HG03159 (cell line): ENCODE data around the gene NTSR1.

Experiments used
- ATAC-seq: cut with Tn5 transposase; IDR thresholded peaks from one replicate; pipeline ENCODE4 v1.9.1; 2021; ENCODE audit warnings: mild to moderate bottlenecking, moderate library complexity; ENCODE audit not compliant: unreplicated experiment

The NTSR1 gene

DNA sequence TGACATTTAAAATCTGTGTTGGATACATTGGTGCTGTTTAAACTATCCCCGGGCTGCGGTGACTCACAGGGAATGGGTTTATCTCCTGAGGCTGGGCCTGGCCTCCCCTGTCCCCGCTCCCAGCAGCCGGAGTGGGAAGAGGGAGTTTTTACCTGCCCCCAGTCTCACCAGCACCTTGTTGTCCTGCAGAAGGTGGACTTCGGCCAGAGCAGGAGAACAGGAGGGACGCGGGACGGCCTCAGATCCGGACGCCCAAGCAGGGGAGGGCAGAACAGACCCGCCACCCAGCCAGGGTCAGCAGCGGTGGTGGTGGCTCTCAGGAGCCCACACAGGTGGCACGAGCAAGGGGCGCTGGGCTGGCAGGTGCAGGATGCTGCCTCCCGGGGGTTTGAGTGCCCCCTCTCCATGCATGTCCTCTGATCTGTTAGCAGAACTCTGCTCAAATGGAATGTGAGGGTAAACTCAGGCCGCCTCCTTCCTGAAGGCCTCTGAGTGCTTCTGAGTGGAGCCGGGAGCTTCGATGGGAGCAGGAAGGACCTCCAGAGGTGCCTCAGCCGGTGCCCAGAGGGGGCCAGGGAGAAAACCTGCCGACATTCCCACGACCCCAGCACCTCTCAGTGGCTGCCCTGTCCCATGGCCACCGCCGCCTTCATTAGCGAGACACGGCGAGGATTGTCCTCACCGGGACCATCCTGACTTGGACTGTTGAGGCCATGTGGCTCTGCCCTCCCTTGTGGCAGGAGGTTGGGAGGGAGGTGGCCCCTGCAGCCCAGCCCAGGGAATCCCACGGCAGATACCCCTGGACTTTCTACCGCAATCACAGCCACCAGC is 44.2 kb downstream of the NTSR1 start:
- no peak for ATAC-seq

- no peak for ATAC-seq
Measured at GRCh38 chr20:62753626-62754025, 45.0 kb downstream of the NTSR1 start.

GRCh38 chr20:62754122-62754990 is 45.7 kb downstream of the NTSR1 start:
- ATAC-seq, result no peak

DNA sequence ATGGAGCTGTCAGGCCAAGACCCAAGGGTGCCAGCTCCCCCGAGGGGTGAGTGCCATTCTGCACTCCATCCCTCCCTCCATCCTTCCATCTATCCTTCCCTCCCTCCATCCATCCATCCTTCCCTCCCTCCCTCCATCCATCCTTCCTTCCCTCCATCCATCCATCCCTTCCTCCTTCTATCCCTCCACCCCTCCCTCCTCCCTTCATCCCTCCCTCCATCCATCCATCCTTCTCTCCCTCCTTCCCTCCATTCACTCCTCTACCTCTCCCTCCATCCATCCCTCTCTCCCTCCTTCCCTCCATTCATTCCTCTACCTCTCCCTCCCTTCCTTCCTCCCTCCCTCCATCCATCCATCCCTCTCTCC is 46.3 kb downstream of the NTSR1 start:
- no peak for ATAC-seq

DNA sequence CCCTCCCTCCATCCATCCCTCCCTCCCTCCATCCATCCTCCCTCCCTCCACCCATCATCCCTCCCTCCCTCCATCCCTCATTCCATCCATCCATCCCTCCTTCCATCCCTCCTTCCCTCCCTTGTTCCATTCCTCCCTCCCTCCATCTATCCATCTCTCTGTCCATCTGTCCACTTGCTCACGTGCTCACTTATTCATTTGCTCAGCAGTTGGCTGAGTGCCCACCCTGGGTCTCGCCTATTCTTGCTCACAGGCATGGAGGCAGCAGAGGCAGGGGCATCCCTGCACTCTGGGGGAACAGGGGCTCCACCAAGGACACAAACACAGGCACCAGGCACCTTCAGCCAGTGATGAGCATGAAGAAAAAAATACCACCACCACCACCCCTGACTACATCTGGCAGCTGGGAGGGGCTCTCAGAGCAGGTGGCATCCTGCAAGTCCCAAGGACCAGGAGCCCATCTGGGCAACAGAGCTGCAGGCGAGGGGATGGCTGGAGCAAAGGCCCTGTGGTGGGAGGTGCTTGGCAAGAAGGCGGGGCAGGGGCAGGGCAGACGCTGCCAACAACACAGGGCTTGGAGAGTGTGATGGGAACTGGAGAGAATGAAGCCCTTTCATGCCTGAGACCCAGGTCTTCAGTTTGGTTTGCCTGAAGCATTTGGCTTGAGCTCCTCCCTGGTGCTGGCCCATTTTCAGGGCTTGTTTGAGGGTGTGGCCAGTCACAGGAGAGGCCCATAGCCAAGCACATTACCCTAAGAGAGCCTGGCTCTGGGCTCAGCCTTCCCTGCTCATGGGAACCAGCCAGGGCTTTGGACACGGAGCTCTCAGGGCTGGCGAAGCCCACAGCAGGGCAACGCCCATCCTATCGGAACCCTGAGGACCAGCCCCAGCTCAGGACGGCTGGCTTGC is 47.4 kb downstream of the NTSR1 start:
- no peak for ATAC-seq

DNA sequence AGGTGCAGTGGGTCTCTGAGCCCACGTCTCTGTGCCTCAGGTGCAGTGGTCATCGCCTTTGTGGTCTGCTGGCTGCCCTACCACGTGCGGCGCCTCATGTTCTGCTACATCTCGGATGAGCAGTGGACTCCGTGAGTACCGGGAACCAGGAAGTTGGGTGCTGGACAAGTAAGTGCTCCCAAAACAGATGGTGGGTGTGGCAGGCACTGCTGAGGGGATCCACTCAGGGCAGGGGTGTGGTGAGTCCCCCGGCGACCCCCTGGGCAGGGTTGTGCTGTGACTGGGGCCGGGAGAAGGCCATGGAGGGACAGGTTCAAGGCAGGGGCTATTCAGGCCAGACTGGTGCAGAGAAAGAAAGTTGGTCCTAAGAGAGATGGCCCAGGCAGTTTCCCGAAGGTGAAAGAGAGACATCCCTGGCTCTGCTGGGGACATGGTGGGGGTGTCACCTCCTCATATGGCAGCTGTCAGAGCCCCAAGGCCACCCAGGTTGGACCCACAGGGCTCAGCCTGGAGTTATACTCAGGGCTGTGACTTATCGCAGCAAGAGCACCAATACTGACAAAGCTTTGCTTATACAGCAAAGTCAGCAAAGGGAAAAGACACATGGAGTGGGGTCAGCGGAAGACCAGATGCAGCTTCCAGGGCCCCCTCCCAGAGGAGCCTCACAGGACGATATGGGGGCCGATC is 49.7 kb downstream of the NTSR1 start:
- no peak for ATAC-seq

DNA sequence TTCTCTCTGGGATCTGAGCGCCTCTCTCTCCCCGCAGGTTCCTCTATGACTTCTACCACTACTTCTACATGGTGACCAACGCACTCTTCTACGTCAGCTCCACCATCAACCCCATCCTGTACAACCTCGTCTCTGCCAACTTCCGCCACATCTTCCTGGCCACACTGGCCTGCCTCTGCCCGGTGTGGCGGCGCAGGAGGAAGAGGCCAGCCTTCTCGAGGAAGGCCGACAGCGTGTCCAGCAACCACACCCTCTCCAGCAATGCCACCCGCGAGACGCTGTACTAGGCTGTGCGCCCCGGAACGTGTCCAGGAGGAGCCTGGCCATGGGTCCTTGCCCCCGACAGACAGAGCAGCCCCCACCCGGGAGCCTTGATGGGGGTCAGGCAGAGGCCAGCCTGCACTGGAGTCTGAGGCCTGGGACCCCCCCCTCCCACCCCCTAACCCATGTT is 51.4 kb downstream of the NTSR1 start:
- no peak for ATAC-seq

GRCh38 chr20:62760471-62760855 is 51.8 kb downstream of the NTSR1 start:
- ATAC-seq, result no peak

DNA sequence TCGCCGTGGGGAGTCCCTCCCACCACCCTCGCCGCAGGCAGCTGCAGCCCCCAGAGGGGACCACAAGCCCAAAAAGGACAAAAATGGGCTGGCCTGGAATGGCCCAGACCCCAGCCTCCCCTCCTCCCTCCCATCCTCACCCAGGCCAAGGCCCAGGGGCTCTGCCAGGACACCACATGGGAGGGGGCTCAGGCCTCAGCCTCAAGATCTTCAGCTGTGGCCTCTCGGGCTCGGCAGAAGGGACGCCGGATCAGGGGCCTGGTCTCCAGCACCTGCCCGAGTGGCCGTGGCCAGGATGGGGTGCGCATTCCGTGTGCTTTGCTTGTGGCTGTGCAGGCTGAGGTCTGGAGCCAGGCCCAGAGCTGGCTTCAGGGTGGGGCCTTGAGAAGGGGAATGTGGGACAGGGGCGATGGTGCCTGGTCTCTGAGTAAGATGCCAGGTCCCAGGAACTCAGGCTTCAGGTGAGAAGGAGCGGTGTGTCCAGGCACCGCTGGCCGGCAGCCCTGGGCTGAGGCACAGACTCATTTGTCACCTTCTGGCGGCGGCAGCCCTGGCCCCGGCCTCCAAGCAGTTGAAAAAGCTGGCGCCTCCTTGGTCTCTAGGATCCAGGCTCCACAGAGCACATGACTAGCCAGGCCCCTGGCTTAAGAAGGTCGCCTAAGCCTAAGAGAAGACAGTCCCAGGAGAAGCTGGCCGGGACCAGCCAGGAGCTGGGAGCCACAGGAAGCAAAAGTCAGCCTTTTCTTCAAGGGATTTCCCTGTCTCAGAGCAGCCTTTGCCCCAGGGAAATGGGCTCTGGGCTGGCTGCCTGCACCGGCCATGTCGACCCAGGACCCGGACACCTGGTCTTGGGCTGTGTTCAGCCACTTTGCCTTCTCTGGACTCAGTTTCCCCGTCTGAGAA is 52.5 kb downstream of the NTSR1 start:
- no peak for ATAC-seq

DNA sequence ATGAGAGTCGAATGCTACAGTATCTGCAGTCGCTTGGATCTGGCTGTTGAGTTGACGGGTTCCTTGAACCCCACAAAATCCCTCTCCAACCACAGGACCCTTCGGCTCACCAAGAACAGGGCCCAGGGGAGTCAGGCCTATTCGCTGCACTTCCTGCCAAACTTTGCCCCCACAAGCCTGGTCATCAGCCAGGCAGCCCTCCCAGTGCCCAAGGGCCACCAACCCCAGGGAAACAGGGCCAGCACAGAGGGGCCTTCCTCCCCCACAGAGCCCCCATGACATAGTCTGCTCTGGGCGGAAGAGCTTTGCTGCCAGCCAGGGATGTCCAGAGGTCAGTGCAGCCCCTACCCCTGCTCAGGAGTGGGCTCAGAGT is 53.1 kb downstream of the NTSR1 start:
- no peak for ATAC-seq

GRCh38 chr20:62762376-62762775 is 53.7 kb downstream of the NTSR1 start:
- no peak for ATAC-seq

DNA sequence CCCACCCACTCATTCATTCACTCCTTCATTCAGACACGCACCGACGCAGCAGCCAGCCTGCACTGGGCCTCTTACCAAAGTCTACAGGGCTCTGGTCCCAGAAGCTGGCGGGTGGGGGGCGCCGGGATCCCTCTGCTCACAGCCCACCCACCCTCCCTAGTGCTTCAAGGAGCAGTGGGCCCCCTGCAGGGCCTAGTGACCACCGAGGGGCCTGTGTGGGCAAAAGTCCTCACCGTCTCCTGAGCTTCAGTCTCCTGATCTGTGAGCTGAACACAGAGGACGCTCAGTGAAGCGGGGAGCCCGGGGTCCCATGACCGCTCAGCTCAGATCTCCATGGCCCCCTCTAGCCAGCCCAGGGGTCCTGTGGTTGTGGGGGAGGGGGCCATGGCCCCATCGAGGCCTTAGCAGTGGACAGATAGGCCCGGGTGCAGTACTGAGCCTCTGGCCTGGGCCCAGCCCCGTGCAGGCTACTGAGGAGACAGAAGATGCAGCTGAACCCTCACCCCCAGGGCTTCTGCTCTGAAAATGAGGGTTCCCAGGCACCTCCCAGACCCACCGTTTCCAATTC is 54.2 kb downstream of the NTSR1 start:
- ATAC-seq, result no peak

- no peak for ATAC-seq
Measured at GRCh38 chr20:62763404-62763803, 54.8 kb downstream of the NTSR1 start.

- no peak for ATAC-seq
Measured at GRCh38 chr20:62764156-62764935, 55.7 kb downstream of the NTSR1 start.

DNA sequence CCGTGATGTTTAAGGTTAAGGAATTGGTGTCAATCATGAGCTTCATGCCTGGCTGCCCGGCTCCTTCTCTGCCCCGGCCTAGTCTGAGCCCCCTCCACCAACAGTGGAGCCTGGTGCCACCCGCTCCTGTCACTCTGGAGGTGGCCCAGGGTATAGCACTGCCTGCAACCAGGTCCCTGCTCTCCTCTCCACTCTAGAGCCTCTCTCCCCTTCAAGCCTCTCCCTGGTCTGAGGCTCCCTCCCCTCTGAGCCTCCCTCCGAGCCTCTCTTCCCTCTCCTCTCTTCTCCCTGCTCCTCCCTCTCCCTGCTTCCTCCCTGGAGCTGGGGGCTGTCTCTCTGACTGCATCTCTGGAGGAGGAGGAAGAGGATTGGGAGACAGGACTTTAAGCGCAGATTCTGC is 56.4 kb downstream of the NTSR1 start:
- ATAC-seq, result no peak

GRCh38 chr20:62765432-62766070 is 56.9 kb downstream of the NTSR1 start:
- no peak for ATAC-seq

- no peak for ATAC-seq
Measured at GRCh38 chr20:62766071-62766450, 57.4 kb downstream of the NTSR1 start.

- no peak for ATAC-seq
Measured at GRCh38 chr20:62766716-62767115, 58.1 kb downstream of the NTSR1 start.
